Measurements from ENCODE around the gene TRIM71. TPM values are rescaled to one million over a fixed set of nuclear protein-coding genes. Genes with fewer than 3 reads are reported as not detected.

The TRIM71 gene
- total RNA-seq, 1 experiment from 2014 or later = 0.17 TPM

- Histone ChIP-seq H3K79me2 (ENCODE audit: insufficient read depth, low read length) (no peaks in the 10 kb centered on the region), H3K27me3 (ENCODE audit: insufficient read depth, low read length) (no peaks in the 10 kb centered on the region), H3K4me3 (replicated peaks in 1 of 2; ENCODE audit: low read depth in 1 of 2, low read length in 2 of 2) (no peak overlapping the region), H4K20me1 (ENCODE audit: insufficient read depth) (no peaks in the 10 kb centered on the region), H3K9me3 (ENCODE audit: control insufficient read depth in 1 of 2, insufficient read depth in 1 of 2, low read depth in 1 of 2, low read length in 2 of 2) (no peaks in the 10 kb centered on the region), H3K27ac (ENCODE audit: low read depth, low read length) (no peak overlapping the region), H3K9me2 (ENCODE audit: insufficient read depth) (no peaks in the 10 kb centered on the region), H3K9ac (ENCODE audit: low read length) (no peak overlapping the region), H3K4me2 (ENCODE audit: low read length) (no peak overlapping the region), H3K4me1 (ENCODE audit: control insufficient read depth in 1 of 2, insufficient read depth in 2 of 2, low read length in 2 of 2) (no peaks in the 10 kb centered on the region), H2AFZ (ENCODE audit: low read depth, low read length, poor library complexity, severe bottlenecking) (no peak overlapping the region), H3K36me3 (ENCODE audit: control insufficient read depth in 1 of 2, insufficient read depth in 2 of 2, low read length in 2 of 2) (no peaks in the 10 kb centered on the region)
- ChIA-PET POLR2A (no interaction called here), RAD21 (ENCODE audit: low non-redundant PET in 1 of 2, low total read pairs in 2 of 2, uncharacterized antibody in 2 of 2, unreplicated experiment in 2 of 2) (no interaction called here), CTCF (no interaction called here)
- ATAC-seq (no peak), DNase-seq (ENCODE audit: low read depth, low spot score) (no peak)
- intact Hi-C loops (cut with micrococcal nuclease) = no loop called here
- no TSS peak for BruUV-seq (replicated peaks)
- TF ChIP-seq EZH2 (IDR thresholded peaks at IDR 0.05) (no peak), SP1 (IDR thresholded peaks at IDR 0.05; ENCODE audit: low read depth) (no peak), RAD21 (IDR thresholded peaks at IDR 0.05; ENCODE audit: low read depth) (no peak), FOSL1 (IDR thresholded peaks at IDR 0.05; ENCODE audit: low read depth) (no peak), EGR1 (IDR thresholded peaks at IDR 0.05; ENCODE audit: low read depth) (no peak), POLR2AphosphoS5 (IDR thresholded peaks at IDR 0.05; ENCODE audit: low read depth, low read length) (no peak), ATF3 (IDR thresholded peaks at IDR 0.05) (no peak), POLR2A (IDR thresholded peaks at IDR 0.05; ENCODE audit: borderline replicate concordance, extremely low read depth, insufficient read depth, insufficient read length) (no peak), ZFX (IDR thresholded peaks at IDR 0.05) (no peak), ZBTB33 (IDR thresholded peaks at IDR 0.05; ENCODE audit: extremely low read depth, insufficient replicate concordance, low read length) (no peak), YY1 (IDR thresholded peaks at IDR 0.05; ENCODE audit: extremely low read depth, insufficient replicate concordance, low read depth, low read length) (no peak), EZH2phosphoT487 (IDR thresholded peaks at IDR 0.05; ENCODE audit: borderline replicate concordance) (no peak)
- TF ChIP-seq, protein P1, sequence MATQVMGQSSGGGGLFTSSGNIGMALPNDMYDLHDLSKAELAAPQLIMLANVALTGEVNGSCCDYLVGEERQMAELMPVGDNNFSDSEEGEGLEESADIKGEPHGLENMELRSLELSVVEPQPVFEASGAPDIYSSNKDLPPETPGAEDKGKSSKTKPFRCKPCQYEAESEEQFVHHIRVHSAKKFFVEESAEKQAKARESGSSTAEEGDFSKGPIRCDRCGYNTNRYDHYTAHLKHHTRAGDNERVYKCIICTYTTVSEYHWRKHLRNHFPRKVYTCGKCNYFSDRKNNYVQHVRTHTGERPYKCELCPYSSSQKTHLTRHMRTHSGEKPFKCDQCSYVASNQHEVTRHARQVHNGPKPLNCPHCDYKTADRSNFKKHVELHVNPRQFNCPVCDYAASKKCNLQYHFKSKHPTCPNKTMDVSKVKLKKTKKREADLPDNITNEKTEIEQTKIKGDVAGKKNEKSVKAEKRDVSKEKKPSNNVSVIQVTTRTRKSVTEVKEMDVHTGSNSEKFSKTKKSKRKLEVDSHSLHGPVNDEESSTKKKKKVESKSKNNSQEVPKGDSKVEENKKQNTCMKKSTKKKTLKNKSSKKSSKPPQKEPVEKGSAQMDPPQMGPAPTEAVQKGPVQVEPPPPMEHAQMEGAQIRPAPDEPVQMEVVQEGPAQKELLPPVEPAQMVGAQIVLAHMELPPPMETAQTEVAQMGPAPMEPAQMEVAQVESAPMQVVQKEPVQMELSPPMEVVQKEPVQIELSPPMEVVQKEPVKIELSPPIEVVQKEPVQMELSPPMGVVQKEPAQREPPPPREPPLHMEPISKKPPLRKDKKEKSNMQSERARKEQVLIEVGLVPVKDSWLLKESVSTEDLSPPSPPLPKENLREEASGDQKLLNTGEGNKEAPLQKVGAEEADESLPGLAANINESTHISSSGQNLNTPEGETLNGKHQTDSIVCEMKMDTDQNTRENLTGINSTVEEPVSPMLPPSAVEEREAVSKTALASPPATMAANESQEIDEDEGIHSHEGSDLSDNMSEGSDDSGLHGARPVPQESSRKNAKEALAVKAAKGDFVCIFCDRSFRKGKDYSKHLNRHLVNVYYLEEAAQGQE (IDR thresholded peaks at IDR 0.05; ENCODE audit: low read depth) = no peak
- TF ChIP-seq, protein P2, sequence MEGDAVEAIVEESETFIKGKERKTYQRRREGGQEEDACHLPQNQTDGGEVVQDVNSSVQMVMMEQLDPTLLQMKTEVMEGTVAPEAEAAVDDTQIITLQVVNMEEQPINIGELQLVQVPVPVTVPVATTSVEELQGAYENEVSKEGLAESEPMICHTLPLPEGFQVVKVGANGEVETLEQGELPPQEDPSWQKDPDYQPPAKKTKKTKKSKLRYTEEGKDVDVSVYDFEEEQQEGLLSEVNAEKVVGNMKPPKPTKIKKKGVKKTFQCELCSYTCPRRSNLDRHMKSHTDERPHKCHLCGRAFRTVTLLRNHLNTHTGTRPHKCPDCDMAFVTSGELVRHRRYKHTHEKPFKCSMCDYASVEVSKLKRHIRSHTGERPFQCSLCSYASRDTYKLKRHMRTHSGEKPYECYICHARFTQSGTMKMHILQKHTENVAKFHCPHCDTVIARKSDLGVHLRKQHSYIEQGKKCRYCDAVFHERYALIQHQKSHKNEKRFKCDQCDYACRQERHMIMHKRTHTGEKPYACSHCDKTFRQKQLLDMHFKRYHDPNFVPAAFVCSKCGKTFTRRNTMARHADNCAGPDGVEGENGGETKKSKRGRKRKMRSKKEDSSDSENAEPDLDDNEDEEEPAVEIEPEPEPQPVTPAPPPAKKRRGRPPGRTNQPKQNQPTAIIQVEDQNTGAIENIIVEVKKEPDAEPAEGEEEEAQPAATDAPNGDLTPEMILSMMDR (IDR thresholded peaks at IDR 0.05 in 2 of 3, conservative IDR thresholded peaks at IDR 0.05 in 1 of 3; ENCODE audit: borderline replicate concordance in 1 of 3, insufficient read depth in 1 of 3, low read depth in 2 of 3, low read length in 2 of 3) = no peak
These were observed 44.6 kb downstream of the TRIM71 start for GRCh38 chr3:32862247-32862935.

Measured in HCT116 (cell line).